ENCODE measurements around the gene SDK1. TPM values are rescaled to one million over a fixed set of nuclear protein-coding genes. Genes with fewer than 3 reads are reported as not detected.

Gene SDK1
- total and polyA plus RNA-seq, 4 donors, result 0.12 to 0.47 (median 0.36) TPM

GRCh38 chr7:3588341-3588740 is 287.3 kb downstream of the SDK1 start:
- no peaks in the 10 kb centered on the region for H3K27me3 ChIP-seq (ENCODE audit: control insufficient read depth in 4 of 4, insufficient read depth in 4 of 4, low read length in 3 of 4)
- H3K36me3 ChIP-seq (ENCODE audit: control insufficient read depth in 4 of 4, insufficient read depth in 3 of 4, low read depth in 1 of 4, low read length in 3 of 4), result no peaks in the 10 kb centered on the region
- H3K4me1 ChIP-seq (ENCODE audit: control insufficient read depth in 4 of 4, insufficient read depth in 4 of 4, low read length in 3 of 4), result peaks cover 0 to 2% (median 0%) of the 10 kb centered on the region in 4 donors
- H3K9me3 ChIP-seq (ENCODE audit: control insufficient read depth in 4 of 4, low read length in 3 of 4), result no peaks in the 10 kb centered on the region
- H3K27ac ChIP-seq (ENCODE audit: low read depth in 1 of 2, low read length in 2 of 2), result no peak overlapping the region
- H3K4me3 ChIP-seq (ENCODE audit: low read depth in 1 of 3, low read length in 3 of 3), result no peak overlapping the region
- WGBS, result 72% methylated on average over 3 of the region's 3 CpGs
- no peak for TF ChIP-seq ZBTB33 (IDR thresholded peaks at IDR 0.05)
- no peak for TF ChIP-seq EGR1 (IDR thresholded peaks at IDR 0.05; ENCODE audit: low read depth in 2 of 2)
- TF ChIP-seq YY1 (IDR thresholded peaks at IDR 0.05), result no peak
- TF ChIP-seq FOXA1 (IDR thresholded peaks at IDR 0.05), result no peak
- TF ChIP-seq JUND (IDR thresholded peaks at IDR 0.05), result no peak
- TF ChIP-seq CTCF (IDR thresholded peaks at IDR 0.05; ENCODE audit: low read depth, low read length, missing input control), result no peak
- TF ChIP-seq HNF4G (IDR thresholded peaks at IDR 0.05), result no peak
- TF ChIP-seq MAX (IDR thresholded peaks at IDR 0.05), result no peak
- TF ChIP-seq RXRA (IDR thresholded peaks at IDR 0.05), result no peak
- TF ChIP-seq NR2F2 (IDR thresholded peaks at IDR 0.05), result no peak
- no peak for TF ChIP-seq FOXA2 (IDR thresholded peaks at IDR 0.05)
- no peak for TF ChIP-seq TAF1 (conservative IDR thresholded peaks at IDR 0.05)
- TF ChIP-seq HNF4A (conservative IDR thresholded peaks at IDR 0.05), result no peak
- TF ChIP-seq ATF3 (IDR thresholded peaks at IDR 0.05), result no peak
- no peak for TF ChIP-seq GABPA (IDR thresholded peaks at IDR 0.05 in 1 of 2, conservative IDR thresholded peaks at IDR 0.05 in 1 of 2)
- no peak overlapping the region for H3K9ac ChIP-seq (ENCODE audit: low read depth in 1 of 2, low read length in 2 of 2)
- no peak for DNase-seq (ENCODE audit: low spot score)

GRCh38 chr7:3589752-3590151 is 288.7 kb downstream of the SDK1 start:
- no peak overlapping the region for H3K4me3 ChIP-seq (ENCODE audit: low read depth in 1 of 3, low read length in 3 of 3)
- H3K9me3 ChIP-seq (ENCODE audit: control insufficient read depth in 4 of 4, low read length in 3 of 4), result no peaks in the 10 kb centered on the region
- TF ChIP-seq GABPA (IDR thresholded peaks at IDR 0.05 in 1 of 2, conservative IDR thresholded peaks at IDR 0.05 in 1 of 2) (no peak), SP1 (IDR thresholded peaks at IDR 0.05) (no peak), HNF4G (IDR thresholded peaks at IDR 0.05) (no peak), ATF3 (IDR thresholded peaks at IDR 0.05) (no peak), YY1 (IDR thresholded peaks at IDR 0.05) (no peak), JUND (IDR thresholded peaks at IDR 0.05) (no peak), EGR1 (IDR thresholded peaks at IDR 0.05; ENCODE audit: low read depth in 2 of 2) (no peak), NR2F2 (IDR thresholded peaks at IDR 0.05) (no peak), TAF1 (conservative IDR thresholded peaks at IDR 0.05) (no peak), CTCF (IDR thresholded peaks at IDR 0.05; ENCODE audit: low read depth, low read length, missing input control) (no peak), ZBTB33 (IDR thresholded peaks at IDR 0.05) (no peak), FOXA2 (IDR thresholded peaks at IDR 0.05) (no peak), RAD21 (IDR thresholded peaks at IDR 0.05) (no peak), REST (IDR thresholded peaks at IDR 0.05) (no peak), HNF4A (conservative IDR thresholded peaks at IDR 0.05) (no peak), FOXA1 (IDR thresholded peaks at IDR 0.05) (no peak), RXRA (IDR thresholded peaks at IDR 0.05) (no peak), MAX (IDR thresholded peaks at IDR 0.05) (no peak)
- peaks cover 0 to 2% (median 0%) of the 10 kb centered on the region in 4 donors for H3K4me1 ChIP-seq (ENCODE audit: control insufficient read depth in 4 of 4, insufficient read depth in 4 of 4, low read length in 3 of 4)
- DNase-seq (ENCODE audit: low spot score), result no peak
- no peak overlapping the region for H3K9ac ChIP-seq (ENCODE audit: low read depth in 1 of 2, low read length in 2 of 2)
- no peaks in the 10 kb centered on the region for H3K36me3 ChIP-seq (ENCODE audit: control insufficient read depth in 4 of 4, insufficient read depth in 3 of 4, low read depth in 1 of 4, low read length in 3 of 4)
- 82% methylated on average over 2 of the region's 2 CpGs for WGBS
- no peaks in the 10 kb centered on the region for H3K27me3 ChIP-seq (ENCODE audit: control insufficient read depth in 4 of 4, insufficient read depth in 4 of 4, low read length in 3 of 4)
- no peak overlapping the region for H3K27ac ChIP-seq (ENCODE audit: low read depth in 1 of 2, low read length in 2 of 2)

Data from liver (tissue), 9 donors.